HEK293 (cell line): Measurements from ENCODE around the gene RNF169.
A peak's percentile ranks its signal among the peaks of the same experiment; 100 is the strongest.

Experiments used
- CTCF ChIA-PET: fragments of 350-600 bp; formaldehyde crosslinking; extraction: SDS; loops from one replicate; lab custom pipeline; 2021; ENCODE audit warnings: antibody characterized with exemption; lab: Yijun Ruan, JAX
- POLR2A ChIA-PET: fragments of 300-600 bp; formaldehyde crosslinking; extraction: SDS; loops from one replicate; lab custom pipeline; 2020; ENCODE audit warnings: antibody characterized with exemption, inconsistent platforms; lab: Yijun Ruan, JAX
- H3K27ac ChIP-seq: fragments of 200-500 bp; sonication (Bioruptor generic); 2 replicates; pipeline ENCODE4 v1.5.1; 2014; ENCODE audit warnings: low read depth, low read length, control low read depth, inconsistent platforms; ENCODE audit errors: extremely low read depth
- H3K36me3 ChIP-seq, 2 experiments: fragments of 200-500 bp in 1 of 2; sonication (Bioruptor generic) in 1 of 2; 1 replicate in 1 of 2; 2 replicates in 1 of 2; pipeline ENCODE4 v1.5.1; 2014 to 2017; ENCODE audit warnings: inconsistent platforms in 2 of 2, low read length in 2 of 2; ENCODE audit not compliant: control insufficient read depth in 2 of 2, insufficient read depth in 1 of 2
- H3K4me1 ChIP-seq: fragments of 200-500 bp; sonication (Bioruptor generic); 2 replicates; pipeline ENCODE4 v1.5.1; 2014; ENCODE audit warnings: mild to moderate bottlenecking, low read length, inconsistent platforms; ENCODE audit not compliant: control insufficient read depth, insufficient read depth
- H3K4me3 ChIP-seq: 2 replicates; pipeline ENCODE4 v1.5.1; 2011; ENCODE audit warnings: low read depth, mild to moderate bottlenecking, control low read depth, low read length, moderate library complexity
- H3K9me3 ChIP-seq: fragments of 200-500 bp; sonication (Bioruptor generic); 2 replicates; pipeline ENCODE4 v1.5.1; 2014; ENCODE audit warnings: low read depth, low read length, inconsistent platforms; ENCODE audit not compliant: control insufficient read depth, insufficient read depth
- CTCF ChIP-seq: fragments of 450-650 bp; formaldehyde crosslinking; IDR thresholded peaks from 2 replicates; pipeline ENCODE4 v1.5.1; 2016; ENCODE audit warnings: missing biosample characterization, missing genetic modification characterization
- IKZF3 ChIP-seq: fragments of 450-650 bp; IDR thresholded peaks from 2 replicates; pipeline ENCODE4 v1.5.0; 2018; ENCODE audit warnings: missing biosample characterization, mild to moderate bottlenecking, missing genetic modification characterization, moderate library complexity
- KLF17 ChIP-seq: fragments of 450-650 bp; formaldehyde crosslinking; IDR thresholded peaks from 2 replicates; pipeline ENCODE4 v1.5.1; 2016; ENCODE audit warnings: missing biosample characterization, missing genetic modification characterization
- MZF1 ChIP-seq: fragments of 450-650 bp; formaldehyde crosslinking; IDR thresholded peaks from 2 replicates; pipeline ENCODE4 v1.5.1; 2017; ENCODE audit warnings: missing biosample characterization, missing genetic modification characterization, borderline replicate concordance
- SCRT2 ChIP-seq: fragments of 450-650 bp; formaldehyde crosslinking; IDR thresholded peaks from 2 replicates; pipeline ENCODE4 v1.5.1; 2016; ENCODE audit warnings: missing biosample characterization, missing genetic modification characterization
- ZBTB10 ChIP-seq: fragments of 450-650 bp; formaldehyde crosslinking; IDR thresholded peaks from 2 replicates; pipeline ENCODE4 v1.5.1; 2016; ENCODE audit warnings: missing biosample characterization, missing genetic modification characterization
- ZBTB11 ChIP-seq: fragments of 450-650 bp; formaldehyde crosslinking; conservative IDR thresholded peaks from 2 replicates; pipeline ENCODE4 v1.5.1; 2016; ENCODE audit warnings: low read depth, missing biosample characterization, missing genetic modification characterization
- ZBTB44 ChIP-seq: fragments of 450-650 bp; IDR thresholded peaks from 2 replicates; pipeline ENCODE4 v1.5.1; 2018; ENCODE audit warnings: missing biosample characterization, mild to moderate bottlenecking, missing genetic modification characterization
- ZFHX2 ChIP-seq: fragments of 450-650 bp; formaldehyde crosslinking; conservative IDR thresholded peaks from 2 replicates; pipeline ENCODE4 v1.5.1; 2016; ENCODE audit warnings: missing biosample characterization, missing genetic modification characterization
- ZNF146 ChIP-seq: fragments of 450-650 bp; formaldehyde crosslinking; IDR thresholded peaks from 2 replicates; pipeline ENCODE4 v1.5.1; 2016; ENCODE audit warnings: missing biosample characterization, missing genetic modification characterization
- ZNF211 ChIP-seq: fragments of 450-650 bp; formaldehyde crosslinking; IDR thresholded peaks from 2 replicates; pipeline ENCODE4 v1.5.1; 2016; ENCODE audit warnings: low read depth, missing biosample characterization, missing genetic modification characterization
- ZNF366 ChIP-seq: fragments of 450-650 bp; formaldehyde crosslinking; conservative IDR thresholded peaks from 2 replicates; pipeline ENCODE4 v1.5.1; 2016; ENCODE audit warnings: missing biosample characterization, missing genetic modification characterization
- ZNF37A ChIP-seq: fragments of 450-650 bp; IDR thresholded peaks from 2 replicates; pipeline ENCODE4 v1.5.1; 2018; ENCODE audit warnings: missing biosample characterization, missing genetic modification characterization
- ZNF558 ChIP-seq: fragments of 450-650 bp; formaldehyde crosslinking; IDR thresholded peaks from 2 replicates; pipeline ENCODE4 v1.5.1; 2016; ENCODE audit warnings: missing biosample characterization, missing genetic modification characterization
- ZNF596 ChIP-seq: fragments of 450-650 bp; IDR thresholded peaks from 2 replicates; pipeline ENCODE4 v1.5.0; 2018; ENCODE audit warnings: missing biosample characterization, mild to moderate bottlenecking, missing genetic modification characterization, moderate library complexity
- ZNF654 ChIP-seq: fragments of 450-650 bp; formaldehyde crosslinking; IDR thresholded peaks from 2 replicates; pipeline ENCODE4 v1.5.1; 2016; ENCODE audit warnings: low read depth, missing biosample characterization, missing genetic modification characterization
- ZNF776 ChIP-seq: fragments of 450-650 bp; formaldehyde crosslinking; IDR thresholded peaks from 2 replicates; pipeline ENCODE4 v1.5.0; 2017; ENCODE audit warnings: missing biosample characterization, missing genetic modification characterization, borderline replicate concordance

Gene RNF169

GRCh38 chr11:74702383-74703007, 46.2 kb upstream of the RNF169 start:
- POLR2A ChIA-PET: interaction anchor here (0.5 kb wide), 1 partner anchor 28 kb away, joined by 3 read pairs; no protein-coding TSS in a partner anchor
- no peak overlapping the region for H3K27ac ChIP-seq

GRCh38 chr11:74703211-74703610, 45.4 kb upstream of the RNF169 start:
- TF ChIP-seq ZNF558 (tag by site-specific recombination): no peak
- TF ChIP-seq ZNF211 (tag by site-specific recombination): no peak
- no peak for TF ChIP-seq ZNF776 (tag by site-specific recombination)
- no peak for TF ChIP-seq MZF1 (tag by site-specific recombination)
- no peak for TF ChIP-seq ZNF366 (tag by site-specific recombination)
- no peaks in the 10 kb centered on the region for H3K9me3 ChIP-seq
- H3K4me3 ChIP-seq: no peak overlapping the region
- no peaks in the 10 kb centered on the region for H3K4me1 ChIP-seq
- ChIA-PET POLR2A (no interaction called here), CTCF (interaction anchor here (0.6 to 7.2 kb wide), 21 partner anchors 9 to 544 kb away, joined by 3 to 103 read pairs (median 5); no protein-coding TSS in a partner anchor)
- no peaks in the 10 kb centered on the region for H3K36me3 ChIP-seq
- no peak overlapping the region for H3K27ac ChIP-seq

More at GRCh38 chr11:74702383-74703007, 46.2 kb upstream of the RNF169 start:
- H3K4me3 ChIP-seq: no peak overlapping the region
- H3K4me1 ChIP-seq: no peaks in the 10 kb centered on the region
- TF ChIP-seq SCRT2 (tag by site-specific recombination) (no peak), ZNF654 (tag by site-specific recombination) (peak; percentile 37), IKZF3 (tag by site-specific recombination) (no peak), ZBTB10 (tag by site-specific recombination) (no peak), ZNF596 (tag by site-specific recombination) (no peak), CTCF (tag by site-specific recombination) (peak; percentile 59; the same call in 1 of the 2 replicates)
- H3K36me3 ChIP-seq: no peaks in the 10 kb centered on the region
- H3K9me3 ChIP-seq: no peaks in the 10 kb centered on the region
- CTCF ChIA-PET: interaction anchor here (0.6 to 7.2 kb wide), 46 partner anchors 8 to 545 kb away, joined by 3 to 103 read pairs (median 4); no protein-coding TSS in a partner anchor

GRCh38 chr11:74707182-74707581, 41.5 kb upstream of the RNF169 start:
- CTCF ChIA-PET: interaction anchor here (2.1 kb wide), 1 partner anchor 19 kb away, joined by 11 read pairs; no protein-coding TSS in a partner anchor
- POLR2A ChIA-PET: no interaction called here
- H3K9me3 ChIP-seq: no peaks in the 10 kb centered on the region
- no peak overlapping the region for H3K27ac ChIP-seq
- no peaks in the 10 kb centered on the region for H3K4me1 ChIP-seq
- no peak overlapping the region for H3K4me3 ChIP-seq
- H3K36me3 ChIP-seq: no peaks in the 10 kb centered on the region
- TF ChIP-seq KLF17 (tag by site-specific recombination): no peak
- TF ChIP-seq ZNF37A (tag by site-specific recombination): no peak
- no peak for TF ChIP-seq ZNF146 (tag by site-specific recombination)
- no peak for TF ChIP-seq ZFHX2
- TF ChIP-seq ZBTB44 (tag by site-specific recombination): no peak
- TF ChIP-seq ZBTB11 (tag by site-specific recombination): no peak
